ENCODE data around the gene ZNF32.

The ZNF32 gene

DNA sequence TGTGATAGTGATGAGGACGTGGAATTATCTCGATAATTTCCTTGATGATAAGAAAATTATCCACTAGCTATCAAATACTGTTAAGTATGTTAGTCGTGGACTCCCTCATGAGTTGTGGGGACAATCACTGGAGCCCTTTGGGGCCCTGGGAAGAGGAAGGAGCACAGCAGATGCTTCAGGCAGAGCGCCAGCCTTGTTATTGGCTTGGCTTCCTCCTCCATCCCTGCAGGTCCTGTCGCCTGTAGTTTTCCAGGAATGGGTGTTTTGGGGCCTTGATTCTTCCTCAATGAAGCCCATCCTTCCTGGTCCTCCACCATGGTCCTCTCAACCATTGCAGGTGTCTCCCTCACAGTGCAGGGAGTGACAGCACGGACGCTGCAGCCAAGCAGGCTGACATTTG lies 32.5 kb upstream of the ZNF32 start:
- Histone ChIP-seq H3K4me3 (ENCODE audit: insufficient read depth in 1 of 2, low read depth in 1 of 2, low read length in 2 of 2) (no peak overlapping the region), H3K4ac (ENCODE audit: low read depth in 1 of 2, low read length in 2 of 2) (no peak overlapping the region), H3K9me3 (ENCODE audit: control insufficient read depth, low read length) (no peaks in the 10 kb centered on the region), H4K91ac (ENCODE audit: low read length) (no peak overlapping the region), H3K4me1 (ENCODE audit: control insufficient read depth, insufficient read depth, low read depth, low read length) (no peaks in the 10 kb centered on the region), H2AK5ac (ENCODE audit: low read length, severe bottlenecking) (no peak overlapping the region), H3K23ac (ENCODE audit: low read length in 2 of 2) (no peak overlapping the region), H2BK120ac (ENCODE audit: low read depth, low read length) (no peak overlapping the region), H3K9ac (ENCODE audit: low read length) (no peak overlapping the region), H4K8ac (ENCODE audit: low read length) (no peak overlapping the region), H3K27me3 (ENCODE audit: control insufficient read depth in 1 of 2, insufficient read depth in 1 of 2, low read length in 2 of 2) (peaks cover 3 to 4% of the 10 kb centered on the region in 2 experiments), H3K14ac (ENCODE audit: low read length in 2 of 2) (no peak overlapping the region), H2AFZ (ENCODE audit: low read depth, low read length) (no peak overlapping the region), H2BK12ac (ENCODE audit: low read length in 2 of 2) (peak overlapping the region in 1 of 2 experiments; percentile 31), H3K79me1 (replicated peaks; ENCODE audit: low read length, poor library complexity, severe bottlenecking) (no peaks in the 10 kb centered on the region), H3K4me2 (ENCODE audit: low read length, poor library complexity, severe bottlenecking) (no peak overlapping the region), H2BK5ac (ENCODE audit: low read depth, low read length, poor library complexity, severe bottlenecking) (no peak overlapping the region), H2BK15ac (ENCODE audit: low read depth, poor library complexity, severe bottlenecking) (no peak overlapping the region), H3K36me3 (ENCODE audit: control insufficient read depth in 1 of 2, insufficient read depth in 2 of 2, low read depth in 1 of 2, low read length in 2 of 2) (no peaks in the 10 kb centered on the region), H3K18ac (ENCODE audit: low read depth in 1 of 2, low read length in 2 of 2) (no peak overlapping the region), H3K27ac (ENCODE audit: low read length, poor library complexity, severe bottlenecking) (no peak overlapping the region)
- WGBS, result 95% methylated on average over 5 of the region's 7 CpGs
- DNase-seq, result no peak

DNA sequence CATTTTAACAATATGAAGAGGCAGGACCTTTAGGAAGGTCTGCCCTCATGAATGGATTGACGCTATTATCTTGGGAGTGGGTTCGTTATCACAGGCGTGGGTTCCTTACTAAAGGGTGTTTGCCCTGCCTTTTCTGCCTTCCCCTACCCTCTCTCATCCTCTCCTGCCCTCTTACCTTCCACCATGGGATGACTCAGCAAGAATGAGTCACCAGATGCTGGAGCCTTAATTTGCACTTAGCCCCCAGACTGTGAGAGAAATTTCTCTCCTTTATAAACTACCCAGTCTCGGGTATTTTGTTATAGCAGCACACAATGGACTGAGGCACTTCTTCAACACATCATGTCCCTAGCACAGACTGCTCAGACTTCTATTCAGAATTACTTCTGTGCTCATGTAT lies 31.4 kb upstream of the ZNF32 start:
- Histone ChIP-seq H3K4me3 (ENCODE audit: insufficient read depth in 1 of 2, low read depth in 1 of 2, low read length in 2 of 2) (peak overlapping the region in 1 of 2 experiments; percentile 25), H3K27me3 (ENCODE audit: control insufficient read depth in 1 of 2, insufficient read depth in 1 of 2, low read length in 2 of 2) (peaks cover 3 to 4% of the 10 kb centered on the region in 2 experiments), H2AK5ac (ENCODE audit: low read length, severe bottlenecking) (no peak overlapping the region), H3K14ac (ENCODE audit: low read length in 2 of 2) (no peak overlapping the region), H3K36me3 (ENCODE audit: control insufficient read depth in 1 of 2, insufficient read depth in 2 of 2, low read depth in 1 of 2, low read length in 2 of 2) (no peaks in the 10 kb centered on the region), H3K79me1 (replicated peaks; ENCODE audit: low read length, poor library complexity, severe bottlenecking) (no peaks in the 10 kb centered on the region), H2AFZ (ENCODE audit: low read depth, low read length) (no peak overlapping the region), H3K9me3 (ENCODE audit: control insufficient read depth, low read length) (peaks cover 7% of the 10 kb centered on the region), H4K8ac (ENCODE audit: low read length) (no peak overlapping the region), H3K9ac (ENCODE audit: low read length) (no peak overlapping the region), H2BK5ac (ENCODE audit: low read depth, low read length, poor library complexity, severe bottlenecking) (no peak overlapping the region), H4K91ac (ENCODE audit: low read length) (no peak overlapping the region), H3K4me2 (ENCODE audit: low read length, poor library complexity, severe bottlenecking) (no peak overlapping the region), H3K4me1 (ENCODE audit: control insufficient read depth, insufficient read depth, low read depth, low read length) (no peaks in the 10 kb centered on the region), H2BK120ac (ENCODE audit: low read depth, low read length) (no peak overlapping the region), H2BK15ac (ENCODE audit: low read depth, poor library complexity, severe bottlenecking) (no peak overlapping the region), H3K23ac (ENCODE audit: low read length in 2 of 2) (no peak overlapping the region), H2BK12ac (ENCODE audit: low read length in 2 of 2) (no peak overlapping the region), H3K4ac (ENCODE audit: low read depth in 1 of 2, low read length in 2 of 2) (no peak overlapping the region), H3K18ac (ENCODE audit: low read depth in 1 of 2, low read length in 2 of 2) (no peak overlapping the region), H3K27ac (ENCODE audit: low read length, poor library complexity, severe bottlenecking) (no peak overlapping the region)
- 90% methylated on average over 4 of the region's 4 CpGs for WGBS
- no peak for DNase-seq

DNA sequence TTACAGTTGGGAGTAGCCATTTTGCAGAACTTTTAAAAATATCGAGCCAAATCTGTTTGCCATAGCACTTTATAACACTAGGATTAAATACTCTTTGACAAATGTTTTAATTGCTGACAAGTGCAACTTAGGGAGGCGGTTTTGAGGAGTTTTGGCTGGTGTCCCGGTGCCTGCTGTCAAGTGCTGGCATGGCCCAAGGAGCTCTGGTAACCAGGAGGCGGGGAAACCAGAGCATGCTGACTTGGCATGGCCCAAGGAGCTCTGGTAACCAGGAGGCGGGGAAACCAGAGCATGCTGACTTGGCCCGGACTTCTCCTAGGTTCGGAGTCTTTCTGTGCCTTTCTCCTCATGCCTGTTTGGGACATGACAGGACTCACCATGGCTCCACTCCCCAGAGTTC lies 30.8 kb upstream of the ZNF32 start:
- Histone ChIP-seq H2AK5ac (ENCODE audit: low read length, severe bottlenecking) (no peak overlapping the region), H3K36me3 (ENCODE audit: control insufficient read depth in 1 of 2, insufficient read depth in 2 of 2, low read depth in 1 of 2, low read length in 2 of 2) (no peaks in the 10 kb centered on the region), H3K18ac (ENCODE audit: low read depth in 1 of 2, low read length in 2 of 2) (no peak overlapping the region), H2BK5ac (ENCODE audit: low read depth, low read length, poor library complexity, severe bottlenecking) (no peak overlapping the region), H3K23ac (ENCODE audit: low read length in 2 of 2) (no peak overlapping the region), H3K79me1 (replicated peaks; ENCODE audit: low read length, poor library complexity, severe bottlenecking) (no peaks in the 10 kb centered on the region), H3K9me3 (ENCODE audit: control insufficient read depth, low read length) (peaks cover 7% of the 10 kb centered on the region), H3K4me2 (ENCODE audit: low read length, poor library complexity, severe bottlenecking) (no peak overlapping the region), H4K91ac (ENCODE audit: low read length) (no peak overlapping the region), H2AFZ (ENCODE audit: low read depth, low read length) (no peak overlapping the region), H2BK15ac (ENCODE audit: low read depth, poor library complexity, severe bottlenecking) (no peak overlapping the region), H2BK12ac (ENCODE audit: low read length in 2 of 2) (no peak overlapping the region), H3K4me1 (ENCODE audit: control insufficient read depth, insufficient read depth, low read depth, low read length) (no peaks in the 10 kb centered on the region), H3K27ac (ENCODE audit: low read length, poor library complexity, severe bottlenecking) (no peak overlapping the region), H3K14ac (ENCODE audit: low read length in 2 of 2) (no peak overlapping the region), H3K27me3 (ENCODE audit: control insufficient read depth in 1 of 2, insufficient read depth in 1 of 2, low read length in 2 of 2) (peaks cover 3 to 4% of the 10 kb centered on the region in 2 experiments), H3K9ac (ENCODE audit: low read length) (no peak overlapping the region), H3K4me3 (ENCODE audit: insufficient read depth in 1 of 2, low read depth in 1 of 2, low read length in 2 of 2) (peak overlapping the region in 1 of 2 experiments; percentile 25), H3K4ac (ENCODE audit: low read depth in 1 of 2, low read length in 2 of 2) (peak overlapping the region in 1 of 2 experiments; percentile 18), H4K8ac (ENCODE audit: low read length) (no peak overlapping the region), H2BK120ac (ENCODE audit: low read depth, low read length) (no peak overlapping the region)
- no peak for DNase-seq
- WGBS, result 93% methylated on average over 7 of the region's 7 CpGs

DNA sequence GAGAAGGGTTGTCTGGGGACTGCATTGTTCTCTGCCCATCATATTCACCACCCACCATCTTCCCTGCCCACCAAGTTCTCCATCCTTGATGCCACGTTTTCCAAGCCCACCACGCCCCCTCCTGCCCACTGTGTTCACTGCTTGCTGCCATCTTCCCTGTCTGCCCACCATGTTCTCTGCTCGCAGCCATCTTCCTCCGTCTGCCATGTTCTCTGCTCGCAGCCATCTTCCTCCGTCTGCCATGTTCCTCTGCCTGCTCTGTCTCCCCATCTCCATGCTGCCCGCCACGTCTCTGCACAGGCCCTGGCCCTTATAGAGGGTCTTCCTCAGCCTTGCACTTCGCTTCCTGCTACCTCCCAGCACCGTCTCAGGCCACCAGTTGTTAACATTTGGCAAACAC lies 30.0 kb upstream of the ZNF32 start:
- no peaks in the 10 kb centered on the region for H3K4me1 ChIP-seq (ENCODE audit: control insufficient read depth, insufficient read depth, low read depth, low read length)
- H2AK5ac ChIP-seq (ENCODE audit: low read length, severe bottlenecking), result no peak overlapping the region
- H2BK12ac ChIP-seq (ENCODE audit: low read length in 2 of 2), result no peak overlapping the region
- 92% methylated on average over 10 of the region's 10 CpGs for WGBS
- H4K8ac ChIP-seq (ENCODE audit: low read length), result no peak overlapping the region
- DNase-seq, result no peak
- peak overlapping the region in 1 of 2 experiments; percentile 9 for H3K14ac ChIP-seq (ENCODE audit: low read length in 2 of 2)
- H2BK15ac ChIP-seq (ENCODE audit: low read depth, poor library complexity, severe bottlenecking), result no peak overlapping the region
- H2BK120ac ChIP-seq (ENCODE audit: low read depth, low read length), result no peak overlapping the region
- H2AFZ ChIP-seq (ENCODE audit: low read depth, low read length), result no peak overlapping the region
- H3K4me2 ChIP-seq (ENCODE audit: low read length, poor library complexity, severe bottlenecking), result no peak overlapping the region
- no peak overlapping the region for H3K18ac ChIP-seq (ENCODE audit: low read depth in 1 of 2, low read length in 2 of 2)
- no peak overlapping the region for H3K23ac ChIP-seq (ENCODE audit: low read length in 2 of 2)
- H3K27me3 ChIP-seq (ENCODE audit: control insufficient read depth in 1 of 2, insufficient read depth in 1 of 2, low read length in 2 of 2), result peaks cover 3 to 4% of the 10 kb centered on the region in 2 experiments
- no peak overlapping the region for H3K4ac ChIP-seq (ENCODE audit: low read depth in 1 of 2, low read length in 2 of 2)
- H3K36me3 ChIP-seq (ENCODE audit: control insufficient read depth in 1 of 2, insufficient read depth in 2 of 2, low read depth in 1 of 2, low read length in 2 of 2), result no peaks in the 10 kb centered on the region
- H4K91ac ChIP-seq (ENCODE audit: low read length), result no peak overlapping the region
- H3K9ac ChIP-seq (ENCODE audit: low read length), result no peak overlapping the region
- H2BK5ac ChIP-seq (ENCODE audit: low read depth, low read length, poor library complexity, severe bottlenecking), result no peak overlapping the region
- no peak overlapping the region for H3K4me3 ChIP-seq (ENCODE audit: insufficient read depth in 1 of 2, low read depth in 1 of 2, low read length in 2 of 2)
- H3K79me1 ChIP-seq (replicated peaks; ENCODE audit: low read length, poor library complexity, severe bottlenecking), result no peaks in the 10 kb centered on the region
- peaks cover 7% of the 10 kb centered on the region for H3K9me3 ChIP-seq (ENCODE audit: control insufficient read depth, low read length)
- no peak overlapping the region for H3K27ac ChIP-seq (ENCODE audit: low read length, poor library complexity, severe bottlenecking)

Data from mesenchymal stem cell (in vitro differentiated cells and primary cell).